Raji (cell line): ENCODE measurements around the gene NOL4L.

ENCODE experiments used
- POLR2A ChIP-seq: IDR thresholded peaks from 2 replicates; pipeline ENCODE4 v1.6.1; 2011; ENCODE audit warnings: low read depth, low read length, control low read depth; ENCODE audit not compliant: insufficient read depth

The NOL4L gene

DNA sequence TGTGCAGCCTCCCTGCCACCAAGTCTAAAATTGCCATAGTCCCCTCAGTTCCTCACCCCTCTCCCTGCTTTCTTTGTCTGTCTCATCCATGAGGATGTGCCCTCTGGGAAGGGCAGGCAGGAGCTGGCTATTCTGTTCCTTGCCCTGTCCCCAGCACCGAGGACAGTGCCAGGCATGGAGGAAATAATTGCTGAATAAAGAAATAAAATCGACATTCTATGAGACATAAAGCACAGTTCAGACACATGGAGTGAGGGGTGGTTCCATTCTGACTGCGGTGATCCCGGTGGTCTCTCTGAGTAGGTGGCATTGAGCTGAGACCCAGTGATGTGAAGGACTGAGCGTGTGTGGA, 23.5 kb upstream of the NOL4L start:
- no peak for TF ChIP-seq POLR2A

DNA sequence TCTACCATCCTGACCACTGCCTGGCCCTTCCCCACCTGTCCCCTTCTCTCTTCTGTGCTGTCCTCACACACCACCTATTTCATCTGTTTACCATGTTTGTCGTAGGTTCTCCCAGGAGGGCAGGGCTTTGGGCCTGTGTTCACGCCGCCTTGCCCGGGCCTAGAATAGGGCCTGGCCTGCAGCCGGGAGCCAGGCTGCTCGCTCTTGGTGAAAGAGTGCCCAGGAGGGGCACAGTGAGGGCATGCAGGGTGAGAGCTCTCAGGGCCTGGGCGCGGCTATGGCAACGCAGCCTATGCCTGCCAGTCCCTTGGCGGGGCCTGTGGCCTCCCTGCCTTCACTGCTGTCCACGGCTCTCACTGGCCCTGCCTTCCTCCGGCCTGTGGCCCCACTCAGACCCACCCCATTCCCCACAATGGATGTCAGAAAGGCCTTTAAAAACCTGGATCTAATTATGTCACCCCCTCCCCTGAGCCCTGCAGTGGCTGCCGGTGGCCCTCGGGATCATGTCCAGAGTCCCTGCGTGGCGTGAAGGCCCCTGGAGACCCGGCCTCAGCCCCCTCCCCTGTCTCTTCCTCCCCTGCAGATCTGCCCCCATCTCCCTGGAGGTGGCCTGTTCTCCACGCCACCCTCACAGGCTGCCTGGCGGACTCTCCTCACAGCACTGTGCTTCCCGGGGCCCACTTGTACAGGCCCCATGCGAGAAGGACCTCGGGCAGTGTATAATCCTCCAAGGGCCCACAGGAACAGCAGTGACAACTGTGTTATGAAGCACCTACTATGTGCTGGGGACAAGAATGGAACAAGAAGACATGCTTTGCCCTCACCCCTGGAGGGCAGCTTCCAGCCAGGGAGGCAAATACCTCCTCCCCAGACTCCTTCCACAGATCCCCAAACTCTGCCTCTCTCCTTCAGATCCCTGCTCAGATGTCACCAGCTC, 22.9 kb upstream of the NOL4L start:
- TF ChIP-seq POLR2A = no peak

DNA sequence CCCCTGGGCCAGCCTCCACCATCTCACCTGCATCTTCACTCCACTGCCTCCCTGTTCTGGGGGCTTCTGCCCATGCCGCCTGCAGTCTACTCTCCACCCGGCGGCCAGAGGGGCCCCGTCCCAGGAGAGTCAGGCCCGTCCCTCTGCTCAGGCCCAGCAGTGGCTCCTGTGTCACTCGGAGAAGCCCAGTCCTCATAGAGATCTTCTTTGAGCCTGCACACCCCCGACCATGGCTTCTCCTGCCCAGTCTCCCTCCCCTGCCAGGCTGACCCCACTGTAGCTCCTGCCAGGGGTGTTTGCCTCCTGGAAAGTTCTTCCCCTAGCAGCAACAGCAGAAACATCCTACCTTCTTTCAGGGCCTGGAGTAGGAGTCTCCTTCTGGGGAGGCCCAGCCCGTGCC, 22.2 kb upstream of the NOL4L start:
- TF ChIP-seq POLR2A = no peak

DNA sequence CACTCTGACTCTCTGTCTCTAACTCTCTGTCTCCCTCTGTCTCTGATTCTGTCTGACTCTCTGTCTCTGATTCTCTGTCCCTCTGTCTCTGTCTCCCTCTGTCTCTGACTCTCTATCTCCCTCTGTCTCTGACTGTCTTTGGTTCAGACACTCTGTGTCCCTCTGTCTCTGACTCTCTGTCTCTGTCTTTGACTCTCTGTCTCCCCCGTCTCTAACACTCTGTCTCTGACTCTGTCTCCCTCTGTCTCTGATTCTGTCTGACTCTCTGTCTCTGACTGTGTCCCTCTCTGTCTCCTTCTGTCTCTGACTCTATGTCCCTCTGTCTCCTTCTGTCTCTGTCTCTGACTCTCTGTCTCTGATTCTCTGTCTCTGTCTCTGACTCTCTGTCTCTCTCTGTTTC, 21.7 kb upstream of the NOL4L start:
- no peak for TF ChIP-seq POLR2A

DNA sequence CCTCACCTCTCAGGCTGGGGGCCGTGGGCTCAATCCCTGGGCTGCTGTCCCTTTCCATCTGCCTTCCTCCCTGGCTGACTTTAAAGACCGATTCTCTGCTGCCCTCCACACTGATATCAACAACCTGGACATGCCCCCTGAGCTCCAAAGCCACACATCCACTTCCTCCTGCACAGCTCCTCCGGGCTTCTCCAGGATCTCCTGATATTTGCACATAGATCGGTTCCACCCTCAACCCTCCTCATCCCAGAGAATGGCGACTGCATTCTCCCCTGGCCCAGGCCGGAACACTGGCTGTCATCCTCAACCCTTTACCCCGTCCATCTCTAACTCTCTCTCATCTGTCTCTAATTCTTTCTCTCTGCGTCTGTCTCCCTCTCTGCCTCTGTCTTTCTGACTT, 21.0 kb upstream of the NOL4L start:
- TF ChIP-seq POLR2A = no peak

DNA sequence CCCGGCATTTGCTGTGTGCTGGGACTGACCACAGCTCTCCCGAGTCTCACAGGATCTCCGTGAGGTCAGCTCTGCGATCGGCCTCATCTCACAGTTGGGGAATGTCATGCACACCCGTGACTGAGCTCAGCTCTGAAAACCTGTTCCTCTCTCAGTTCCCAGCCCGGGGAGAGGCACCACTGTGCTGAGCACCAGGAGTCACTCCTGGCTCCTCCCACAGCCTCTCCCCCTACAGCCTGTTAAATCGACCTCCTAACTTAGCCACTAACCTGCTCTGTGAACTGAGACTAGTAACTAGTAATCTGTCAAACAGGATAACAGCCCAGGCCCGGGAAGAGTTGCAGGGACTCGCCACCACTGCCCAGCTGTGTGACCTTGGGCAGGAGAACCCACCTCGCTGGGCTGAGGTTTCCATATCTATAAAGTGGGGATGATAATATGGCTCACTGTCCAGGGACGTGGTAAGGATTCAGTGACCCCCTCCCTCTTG, 20.1 kb upstream of the NOL4L start:
- TF ChIP-seq POLR2A = no peak

DNA sequence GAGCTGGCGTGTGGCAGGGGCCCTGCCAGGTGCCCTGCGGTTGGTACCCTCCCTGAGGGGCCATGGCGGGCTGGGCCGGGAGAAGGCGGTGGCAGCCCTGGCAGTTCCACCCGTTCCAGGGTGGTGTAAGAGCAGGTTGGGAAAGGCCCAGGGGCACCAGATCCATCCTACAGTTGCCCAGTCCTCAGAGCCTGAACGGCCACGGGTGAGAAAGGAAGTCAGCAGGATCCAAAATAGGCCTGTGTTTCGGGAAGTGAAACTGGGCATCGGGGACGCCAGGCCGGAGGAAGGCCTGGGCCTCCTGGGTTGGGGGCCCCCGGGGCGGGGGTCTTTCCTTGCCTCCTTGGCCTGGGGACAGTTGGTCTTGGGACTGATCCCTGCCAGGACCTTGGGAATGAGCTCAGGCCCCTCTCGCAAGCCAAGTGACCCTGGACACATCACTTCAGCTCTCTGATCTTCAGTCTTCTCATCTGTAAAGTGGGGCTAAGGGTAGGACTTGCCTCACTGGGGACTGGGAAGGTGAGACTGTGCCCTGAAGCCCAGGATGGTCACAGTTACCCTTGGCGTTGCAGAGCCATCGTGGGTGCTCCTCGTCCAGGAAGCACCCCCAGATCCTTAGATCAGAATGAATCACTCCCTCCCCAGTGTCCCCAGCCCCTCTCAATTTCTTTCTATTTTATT, 18.1 kb upstream of the NOL4L start:
- no peak for TF ChIP-seq POLR2A

DNA sequence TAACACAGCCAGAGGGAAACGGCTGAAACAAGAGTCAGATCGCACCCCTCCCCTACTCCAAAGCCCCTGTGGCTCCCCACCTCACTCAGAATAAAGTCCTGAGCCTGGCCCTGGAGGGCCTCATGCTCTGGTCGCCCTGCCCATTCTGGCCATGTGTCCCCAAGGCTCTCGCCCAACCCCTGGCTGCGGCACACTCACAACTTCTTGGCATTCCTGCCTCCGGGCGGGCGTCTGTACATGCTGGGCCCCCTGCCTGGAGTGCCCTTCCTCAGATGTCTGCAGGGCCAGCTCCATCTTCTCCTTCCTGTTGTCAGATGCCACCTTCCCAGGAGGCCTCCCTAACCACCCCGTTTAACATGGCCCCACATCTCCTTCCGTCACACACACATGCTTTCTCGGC, 17.1 kb upstream of the NOL4L start:
- TF ChIP-seq POLR2A = no peak

DNA sequence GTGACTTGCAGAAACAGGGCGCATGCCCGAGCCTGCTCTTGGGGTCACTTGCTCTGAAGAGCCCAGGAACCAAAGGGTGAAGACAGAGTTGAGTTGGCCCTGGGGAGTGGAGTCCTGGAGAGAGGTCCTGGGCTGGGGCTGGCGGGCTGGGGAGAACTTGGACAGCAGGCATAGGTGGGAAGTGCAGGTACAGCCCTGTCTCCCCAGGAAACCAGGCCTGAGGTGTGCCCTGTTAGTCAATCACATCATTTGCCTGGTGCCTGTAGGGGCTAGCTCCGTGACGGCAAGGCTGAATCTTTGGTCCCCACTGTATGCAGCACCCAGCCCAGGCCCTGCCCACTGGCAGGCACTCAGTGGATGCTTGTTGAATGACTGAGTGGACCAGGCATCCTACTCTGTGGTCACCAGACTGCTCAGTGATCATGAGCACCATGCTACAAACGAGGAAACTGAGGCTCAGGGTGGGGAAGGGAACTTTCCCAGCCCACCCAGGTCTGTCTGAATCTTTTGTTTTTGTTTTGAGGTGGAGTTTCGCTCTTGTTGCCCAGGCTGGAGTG, 15.6 kb upstream of the NOL4L start:
- no peak for TF ChIP-seq POLR2A

DNA sequence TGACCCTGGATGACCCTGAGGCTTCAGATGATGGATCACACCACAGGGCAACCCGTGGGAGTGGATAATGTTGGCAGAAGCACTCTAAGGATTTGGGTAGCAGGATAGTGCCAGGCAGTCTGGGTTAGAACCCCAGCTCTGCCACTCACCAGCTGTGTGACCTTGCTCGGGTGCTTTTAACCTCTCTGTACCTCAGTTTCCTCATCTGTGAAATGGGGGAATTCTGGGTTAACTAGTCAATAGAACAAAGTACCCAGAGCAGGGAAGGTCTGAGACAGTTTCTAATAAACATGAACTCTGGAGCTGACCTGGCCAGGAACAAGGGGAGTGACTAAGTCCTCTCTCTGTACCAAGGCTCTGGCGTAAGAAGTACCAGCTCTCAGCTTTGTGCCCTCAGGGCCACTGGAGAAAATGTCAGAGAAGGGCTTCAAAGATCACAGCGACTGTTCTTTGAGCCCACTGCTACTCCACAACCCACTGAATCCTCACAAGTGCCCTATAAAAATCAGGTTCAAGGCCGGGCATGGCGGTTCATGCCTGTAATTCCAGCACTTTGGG, 14.7 kb upstream of the NOL4L start:
- no peak for TF ChIP-seq POLR2A

DNA sequence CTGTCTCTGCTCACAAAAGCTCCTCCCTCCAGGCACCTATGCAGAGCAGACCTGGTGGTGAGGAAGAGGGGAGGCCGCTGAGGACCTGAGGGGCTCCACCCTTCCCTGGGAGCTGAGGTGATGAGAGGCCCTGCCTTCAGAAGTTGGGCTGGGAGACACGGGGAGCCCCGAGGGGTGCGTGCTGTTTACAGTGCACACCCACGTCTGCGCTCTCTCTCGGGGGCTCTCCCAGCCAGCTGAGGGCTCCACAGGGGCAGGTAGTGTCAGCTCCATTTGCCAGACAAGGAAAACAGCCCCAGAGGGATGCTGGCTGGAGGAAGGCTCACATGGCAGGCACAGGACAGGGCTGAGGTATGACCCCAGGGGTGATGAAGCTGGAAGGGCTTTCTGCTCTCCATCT, 13.5 kb upstream of the NOL4L start:
- TF ChIP-seq POLR2A = no peak

DNA sequence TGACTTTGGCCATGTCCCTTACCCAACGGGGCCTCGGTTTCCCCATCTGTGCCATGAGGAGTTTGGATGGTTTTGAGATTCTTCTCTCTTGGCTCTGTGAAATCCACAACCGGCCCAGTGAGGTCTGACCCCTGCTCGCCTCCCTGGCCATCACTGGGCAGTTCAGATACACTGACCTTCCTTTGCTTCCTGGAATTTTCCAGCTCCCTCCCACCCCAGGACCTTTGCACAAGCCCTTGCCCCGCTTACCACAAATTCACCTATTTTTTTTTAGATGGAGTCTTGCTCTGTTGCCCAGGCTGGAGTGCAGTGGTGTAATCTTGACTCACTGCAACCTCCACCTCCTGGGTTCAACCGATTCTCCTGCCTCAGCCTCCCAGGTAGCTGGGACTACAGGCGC, 12.6 kb upstream of the NOL4L start:
- TF ChIP-seq POLR2A = no peak

DNA sequence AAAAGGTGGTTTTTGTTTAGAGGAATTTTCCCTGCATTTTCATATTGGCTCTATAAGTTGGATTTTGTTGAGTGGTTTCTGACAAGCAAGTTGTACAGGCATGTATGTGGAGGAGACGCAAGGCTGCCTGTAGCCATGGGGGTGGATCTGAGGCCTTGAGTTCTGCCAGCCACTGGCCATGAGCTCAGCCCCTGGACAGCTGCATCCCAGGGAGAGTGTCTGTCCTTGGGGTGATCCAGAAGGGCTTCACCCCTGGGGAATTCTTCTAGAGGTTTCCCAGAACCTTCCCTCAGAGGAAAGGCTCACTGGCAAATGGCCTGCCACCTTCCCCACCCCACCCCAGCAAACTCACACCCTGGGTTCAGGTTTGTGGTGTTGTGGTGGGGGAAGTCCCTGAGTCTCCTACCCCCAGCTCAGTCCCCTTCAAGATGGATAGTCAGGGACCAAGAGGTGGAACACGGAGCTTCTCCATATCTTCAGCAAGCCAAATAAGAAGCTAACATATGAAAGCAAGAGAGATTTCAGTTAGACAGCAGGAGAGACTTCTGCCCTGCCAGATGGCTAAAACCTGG, 11.6 kb upstream of the NOL4L start:
- no peak for TF ChIP-seq POLR2A

DNA sequence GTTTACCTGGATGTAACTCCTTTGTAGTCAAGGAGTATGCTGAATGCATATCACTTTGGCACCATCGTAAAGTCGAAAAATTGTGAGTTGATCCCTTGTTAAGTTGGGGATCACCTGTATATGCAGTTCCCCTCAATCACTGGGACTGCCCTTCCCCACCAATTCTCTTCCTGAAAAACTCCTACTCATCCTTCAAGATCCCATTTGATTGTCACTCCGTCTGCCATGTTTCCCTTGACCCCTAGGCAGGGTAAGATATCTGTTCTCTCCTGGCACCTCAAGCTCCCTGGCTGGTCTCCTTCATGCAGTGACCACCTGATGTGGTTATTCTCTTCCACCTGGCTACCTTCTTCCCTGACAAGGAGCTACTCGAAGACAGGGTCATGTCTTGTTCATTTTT, 10.0 kb upstream of the NOL4L start:
- TF ChIP-seq POLR2A = no peak

DNA sequence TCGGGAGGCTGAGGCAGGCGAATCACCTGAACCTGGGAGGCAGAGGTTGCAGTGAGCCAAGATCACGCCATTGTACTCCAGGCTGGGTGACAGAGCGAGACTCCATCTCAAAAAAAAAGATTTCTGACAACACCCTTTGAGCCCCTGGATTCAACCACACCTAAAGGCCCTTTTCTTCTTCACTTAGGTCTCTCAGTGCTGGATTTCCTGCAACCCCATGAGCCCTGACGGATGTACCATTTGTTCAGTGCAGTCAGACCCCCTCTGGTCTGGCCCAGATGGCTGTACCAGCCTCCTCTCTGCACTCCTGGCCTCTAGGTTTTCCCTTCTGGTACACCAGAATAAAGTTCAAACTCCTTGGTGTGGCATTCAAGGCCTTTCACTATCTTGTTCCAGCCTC, 9.1 kb upstream of the NOL4L start:
- TF ChIP-seq POLR2A = no peak
